A673 (cell line): ENCODE data around the gene ENDOU. TPM values are rescaled to one million over a fixed set of nuclear protein-coding genes. Genes with fewer than 3 reads are reported as not detected.

Source experiments
- BruUV-seq: library from RNA; stranded (reverse); fragments of 400-500 nt; replicated peaks from 2 replicates; lab custom pipeline; 2021; lab: Mats Ljungman, UMichigan
- CTCF ChIA-PET: fragments of 300-600 bp; sonication (Branson Sonifier 250); formaldehyde crosslinking; loops from one replicate; lab custom pipeline; 2022; ENCODE audit warnings: antibody characterized with exemption; lab: Charles Lee
- POLR2A ChIA-PET: fragments of 300-600 bp; sonication (Branson Sonifier 250); formaldehyde crosslinking; loops from one replicate; lab custom pipeline; 2022; ENCODE audit warnings: antibody characterized with exemption; ENCODE audit not compliant: low non-redundant PET; lab: Charles Lee
- DNase-seq: peaks from one replicate; pipeline ENCODE4 v3.0.0-alpha.2; 2015; ENCODE audit warnings: low spot score
- H3K27ac ChIP-seq: fragments of 200-600 bp; sonication (generic); 2 replicates; pipeline ENCODE4 v1.5.1; 2016; ENCODE audit warnings: mixed run types, low read depth, mild to moderate bottlenecking, mixed read lengths, antibody characterized with exemption, low read length; ENCODE audit not compliant: poor library complexity, severe bottlenecking
- H3K27me3 ChIP-seq: fragments of 200-600 bp; sonication (generic); replicated peaks from 2 replicates; pipeline ENCODE4 v1.6.1; 2017; ENCODE audit warnings: mixed run types, low read depth, mild to moderate bottlenecking, mixed read lengths, antibody characterized with exemption, low read length; ENCODE audit not compliant: insufficient read depth, poor library complexity
- H3K36me3 ChIP-seq: fragments of 200-600 bp; sonication (generic); 2 replicates; pipeline ENCODE4 v1.6.1; 2016; ENCODE audit warnings: mixed run types, mild to moderate bottlenecking, mixed read lengths, antibody characterized with exemption, low read length; ENCODE audit not compliant: insufficient read depth, poor library complexity, severe bottlenecking
- H3K4me1 ChIP-seq: fragments of 200-600 bp; sonication (generic); 2 replicates; pipeline ENCODE4 v1.6.1; 2017; ENCODE audit warnings: mixed run types, mild to moderate bottlenecking, mixed read lengths, antibody characterized with exemption, low read length; ENCODE audit not compliant: insufficient read depth, poor library complexity, severe bottlenecking
- H3K4me3 ChIP-seq: fragments of 200-600 bp; sonication (generic); 2 replicates; pipeline ENCODE4 v1.5.1; 2016; ENCODE audit warnings: low read depth, mixed run types, mild to moderate bottlenecking, mixed read lengths, low read length; ENCODE audit not compliant: poor library complexity, severe bottlenecking
- H3K9me3 ChIP-seq: fragments of 200-600 bp; sonication (generic); 2 replicates; pipeline ENCODE4 v1.6.1; 2016; ENCODE audit warnings: mixed run types, low read depth, mild to moderate bottlenecking, mixed read lengths, antibody characterized with exemption, low read length; ENCODE audit not compliant: poor library complexity, severe bottlenecking
- EZH2 ChIP-seq: fragments of 200-600 bp; sonication (generic); IDR thresholded peaks from 2 replicates; pipeline ENCODE4 v1.6.1; 2017; ENCODE audit warnings: borderline replicate concordance, low read depth, mild to moderate bottlenecking, mixed read lengths, antibody characterized with exemption, low read length; ENCODE audit not compliant: poor library complexity, severe bottlenecking
- intact Hi-C: fragments of 100-400 bp; cut with micrococcal nuclease; formaldehyde crosslinking; loops from one replicate; pipeline ENCODE4 v1.10.0; 2022; ENCODE audit not compliant: unreplicated experiment
- total RNA-seq: library from RNA; stranded (reverse); gene quantifications from 2 replicates; pipeline ENCODE4 v1.2.3, GENCODE V29; 2021
- TF ChIP-seq, protein P1 (sequence below): fragments of 300-800, 200-600 bp; sonication (generic); conservative IDR thresholded peaks from 2 replicates; pipeline ENCODE4 v1.5.1; 2017; ENCODE audit warnings: low read depth, mild to moderate bottlenecking, antibody characterized with exemption, low read length, moderate library complexity, mixed read lengths

Gene ENDOU
- total RNA-seq, 1 experiment from 2014 or later: 0.58 TPM

DNA sequence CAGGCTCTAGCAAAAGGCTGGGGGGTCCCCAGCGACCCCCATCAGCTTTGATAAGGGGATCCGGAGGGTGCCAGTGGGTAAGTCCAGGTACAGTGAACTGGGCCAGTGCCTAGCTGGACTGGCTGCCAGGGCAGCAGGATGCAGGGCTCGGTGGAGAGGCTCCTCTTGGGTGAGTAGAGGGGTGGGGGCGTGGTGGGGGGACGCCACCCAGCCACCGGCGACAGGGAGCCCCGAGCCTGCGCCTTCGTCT lies 33.2 kb upstream of the ENDOU start:
- Histone ChIP-seq H3K4me3 (peak overlapping the region; percentile 66), H3K4me1 (peaks cover 24% of the 10 kb centered on the region), H3K27me3 (no peaks in the 10 kb centered on the region), H3K9me3 (no peaks in the 10 kb centered on the region), H3K27ac (peak overlapping the region; percentile 75), H3K36me3 (no peaks in the 10 kb centered on the region)
- BruUV-seq: no TSS peak
- POLR2A ChIA-PET: interaction anchor here (0.5 to 0.6 kb wide), 2 partner anchors 49 to 1633 kb away, joined by 3 to 4 read pairs; no protein-coding TSS in a partner anchor
- TF ChIP-seq, protein P1, sequence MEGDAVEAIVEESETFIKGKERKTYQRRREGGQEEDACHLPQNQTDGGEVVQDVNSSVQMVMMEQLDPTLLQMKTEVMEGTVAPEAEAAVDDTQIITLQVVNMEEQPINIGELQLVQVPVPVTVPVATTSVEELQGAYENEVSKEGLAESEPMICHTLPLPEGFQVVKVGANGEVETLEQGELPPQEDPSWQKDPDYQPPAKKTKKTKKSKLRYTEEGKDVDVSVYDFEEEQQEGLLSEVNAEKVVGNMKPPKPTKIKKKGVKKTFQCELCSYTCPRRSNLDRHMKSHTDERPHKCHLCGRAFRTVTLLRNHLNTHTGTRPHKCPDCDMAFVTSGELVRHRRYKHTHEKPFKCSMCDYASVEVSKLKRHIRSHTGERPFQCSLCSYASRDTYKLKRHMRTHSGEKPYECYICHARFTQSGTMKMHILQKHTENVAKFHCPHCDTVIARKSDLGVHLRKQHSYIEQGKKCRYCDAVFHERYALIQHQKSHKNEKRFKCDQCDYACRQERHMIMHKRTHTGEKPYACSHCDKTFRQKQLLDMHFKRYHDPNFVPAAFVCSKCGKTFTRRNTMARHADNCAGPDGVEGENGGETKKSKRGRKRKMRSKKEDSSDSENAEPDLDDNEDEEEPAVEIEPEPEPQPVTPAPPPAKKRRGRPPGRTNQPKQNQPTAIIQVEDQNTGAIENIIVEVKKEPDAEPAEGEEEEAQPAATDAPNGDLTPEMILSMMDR: no peak
- no peak for TF ChIP-seq EZH2
- intact Hi-C loops: no loop called here
- no peak for DNase-seq
- CTCF ChIA-PET: interaction anchor here (0.8 to 2.7 kb wide), 2 partner anchors 17 to 79 kb away, joined by 3 to 18 read pairs; no protein-coding TSS in a partner anchor

DNA sequence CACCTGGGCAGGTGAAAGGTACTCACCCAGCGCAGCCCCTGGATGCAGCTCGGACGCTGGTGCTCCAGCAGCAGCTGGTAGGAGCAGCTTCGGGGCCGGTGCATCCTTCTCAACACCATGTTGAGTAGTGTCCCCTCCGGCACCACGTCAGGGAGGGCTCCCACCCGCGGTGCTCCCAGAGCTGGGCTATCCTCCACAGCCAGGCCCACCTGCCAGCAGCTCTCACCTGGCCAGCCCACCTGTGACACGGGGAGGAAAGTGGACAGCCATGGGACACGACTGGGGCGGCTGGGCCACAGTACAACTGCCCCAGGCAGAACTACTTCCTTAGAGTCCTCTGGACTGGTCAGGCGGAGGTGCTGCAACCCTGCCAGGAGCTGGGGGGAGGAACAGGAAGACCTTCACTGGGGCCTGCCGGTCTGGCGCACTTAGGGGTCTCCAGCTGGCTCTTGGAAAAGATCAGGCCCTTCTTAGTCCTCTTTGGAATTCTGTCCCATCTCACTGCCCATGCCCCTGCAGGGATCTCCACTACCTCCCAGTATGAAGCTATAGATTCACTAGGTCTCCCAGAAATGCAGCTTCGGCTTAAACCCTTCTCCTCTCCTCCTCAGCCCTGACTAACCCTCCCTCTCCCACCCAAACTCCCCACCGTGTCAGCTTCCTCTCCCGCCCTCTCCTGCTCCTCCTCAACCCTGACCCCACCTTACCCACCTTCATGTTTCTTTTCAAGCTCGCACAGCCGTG lies 32.7 kb upstream of the ENDOU start:
- Histone ChIP-seq H3K36me3 (no peaks in the 10 kb centered on the region), H3K27me3 (no peaks in the 10 kb centered on the region), H3K4me1 (peaks cover 29% of the 10 kb centered on the region), H3K4me3 (peak overlapping the region; percentile 66), H3K9me3 (no peaks in the 10 kb centered on the region), H3K27ac (peak overlapping the region; percentile 75)
- BruUV-seq: no TSS peak
- no peak for DNase-seq
- ChIA-PET CTCF (interaction anchor here (0.8 to 2.7 kb wide), 3 partner anchors 15 to 80 kb away, joined by 3 to 18 read pairs (median 4); no protein-coding TSS in a partner anchor), POLR2A (interaction anchor here (0.5 to 0.6 kb wide), 2 partner anchors 50 to 1632 kb away, joined by 3 to 4 read pairs; no protein-coding TSS in a partner anchor)
- intact Hi-C loops: no loop called here
- TF ChIP-seq EZH2: no peak
- TF ChIP-seq, protein P1: no peak

DNA sequence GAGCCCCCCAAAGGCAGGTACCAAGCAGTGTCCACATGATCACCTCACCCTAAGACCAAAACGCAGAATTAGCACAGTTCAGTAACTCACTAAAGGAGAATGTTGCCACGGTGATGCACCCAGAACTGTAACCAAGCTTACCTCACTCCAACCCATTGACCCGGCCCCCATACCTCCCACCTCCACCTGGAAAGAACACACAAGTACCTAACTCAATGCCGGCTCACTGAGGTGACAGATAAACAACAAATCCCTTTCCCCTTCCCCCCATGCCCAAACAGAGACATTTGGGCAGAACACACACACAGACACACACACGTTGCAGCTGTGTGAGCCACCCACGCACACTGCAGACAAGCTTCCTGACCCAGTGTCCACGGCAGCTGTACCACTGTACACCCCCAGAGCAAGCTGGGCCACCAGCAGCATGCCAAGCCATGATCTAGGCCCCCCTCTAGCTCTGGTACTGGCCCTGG lies 32.1 kb upstream of the ENDOU start:
- no TSS peak for BruUV-seq
- Histone ChIP-seq H3K9me3 (no peaks in the 10 kb centered on the region), H3K4me3 (no peak overlapping the region), H3K27ac (no peak overlapping the region), H3K36me3 (no peaks in the 10 kb centered on the region), H3K4me1 (peaks cover 30% of the 10 kb centered on the region), H3K27me3 (no peaks in the 10 kb centered on the region)
- TF ChIP-seq, protein P1: no peak
- no peak for TF ChIP-seq EZH2
- intact Hi-C loops: no loop called here
- no peak for DNase-seq
- POLR2A ChIA-PET: no interaction called here
- CTCF ChIA-PET: interaction anchor here (1.5 to 2.7 kb wide), 2 partner anchors 15 to 16 kb away, joined by 4 to 18 read pairs; no protein-coding TSS in a partner anchor
